GM18907 (cell line): Measurements from ENCODE around the gene FGD1.
"Not testable (repeated sequence)": the region's sequence is repeated elsewhere in the genome, so short reads cannot be mapped to it uniquely, and the experiment has no call there.

Experiments
- ATAC-seq: cut with Tn5 transposase; IDR thresholded peaks from one replicate; pipeline ENCODE4 v1.9.1; 2021; ENCODE audit warnings: mild to moderate bottlenecking, moderate library complexity; ENCODE audit not compliant: unreplicated experiment

FGD1 gene

DNA sequence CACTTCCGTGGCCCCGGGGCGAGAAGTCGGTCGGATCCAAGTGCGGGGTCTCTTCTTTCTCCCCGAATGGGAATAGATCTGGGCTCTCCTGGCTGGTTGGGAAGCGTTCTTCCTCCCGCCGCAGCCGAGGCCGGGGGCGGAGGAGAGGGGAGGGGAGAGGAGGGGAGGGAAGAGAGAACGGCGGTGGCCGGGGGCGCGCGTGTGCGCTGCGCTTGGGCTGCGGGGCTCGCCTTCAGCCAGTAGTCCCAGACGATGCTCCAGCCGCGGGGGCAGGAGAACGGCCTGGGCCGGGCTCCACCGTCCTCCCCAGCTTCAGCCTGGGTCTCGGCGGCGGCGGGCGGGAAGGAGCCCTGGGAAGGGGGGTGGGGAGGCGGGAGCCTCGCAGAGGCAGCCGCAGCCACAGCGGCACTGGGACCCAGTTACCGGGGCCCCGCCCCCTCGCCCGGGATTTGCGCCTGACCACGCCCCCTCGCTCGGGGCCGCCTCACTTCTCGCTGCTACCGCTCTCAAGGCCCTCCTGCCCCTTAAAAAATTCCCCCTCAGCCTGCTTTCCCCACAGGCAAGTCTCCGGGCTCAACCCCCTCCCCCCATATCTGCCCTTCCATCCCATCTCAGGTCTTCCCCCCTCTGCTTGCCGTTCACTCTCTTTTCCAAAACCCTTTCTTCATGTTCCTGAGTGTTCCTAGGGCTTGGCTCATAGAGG, at the start of gene FGD1:
TSS of gene FGD1 (minus strand) at position 421 of the 703 bp plus-strand sequence. CDS start 802 bp downstream, outside the sequence.
- ATAC-seq, result no peak

DNA sequence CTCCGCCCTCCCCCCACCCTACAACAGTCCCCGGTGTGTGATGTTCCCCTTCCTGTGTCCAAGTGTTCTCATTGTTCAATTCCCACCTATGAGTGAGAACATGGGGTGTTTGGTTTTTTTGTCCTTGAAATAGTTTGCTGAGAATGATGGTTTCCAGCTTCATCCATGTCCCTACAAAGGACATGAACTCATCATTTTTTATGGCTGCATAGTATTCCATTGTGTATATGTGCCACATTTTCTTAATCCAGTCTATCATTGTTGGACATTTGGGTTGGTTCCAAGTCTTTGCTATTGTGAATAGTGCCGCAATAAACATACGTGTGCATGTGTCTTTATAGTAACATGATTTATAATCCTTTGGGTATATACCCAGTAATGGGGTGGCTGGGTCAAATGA, 46.2 kb upstream of the FGD1 start:
- ATAC-seq, result not testable (repeated sequence)

- no peak for ATAC-seq
Observed at GRCh38 chrX:54540289-54540688, 44.3 kb upstream of the FGD1 start.

DNA sequence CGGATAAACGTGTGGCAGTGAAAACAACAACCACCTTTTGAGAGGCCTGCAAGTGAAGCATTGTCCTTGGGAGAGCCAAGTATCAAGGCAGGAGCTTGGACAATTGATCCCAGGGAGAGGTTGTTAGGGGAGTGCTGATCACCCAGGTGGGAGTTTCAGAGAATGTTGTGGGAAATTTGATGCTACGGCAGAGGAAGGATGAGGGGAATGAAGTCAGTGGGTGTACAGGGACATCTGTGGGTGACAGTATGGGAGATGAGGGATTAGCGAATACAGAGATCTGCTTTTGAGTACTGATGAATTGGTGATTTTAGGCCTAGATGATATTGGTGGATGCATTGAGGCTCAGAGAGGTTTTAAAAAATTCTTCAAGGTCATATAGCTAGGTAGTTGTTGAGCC, 38.2 kb upstream of the FGD1 start:
- ATAC-seq, result no peak

GRCh38 chrX:54530357-54530900, 34.4 kb upstream of the FGD1 start:
- peak; percentile 29 for ATAC-seq

- ATAC-seq, result peak; percentile 81
Observed at GRCh38 chrX:54529552-54530356, 33.7 kb upstream of the FGD1 start, which contains the start of gene GNL3L. Gene GNL3L, plus strand, starts transcription at chrX:54530219. Its CDS starts 2,348 bp downstream, at chrX:54532567.

DNA sequence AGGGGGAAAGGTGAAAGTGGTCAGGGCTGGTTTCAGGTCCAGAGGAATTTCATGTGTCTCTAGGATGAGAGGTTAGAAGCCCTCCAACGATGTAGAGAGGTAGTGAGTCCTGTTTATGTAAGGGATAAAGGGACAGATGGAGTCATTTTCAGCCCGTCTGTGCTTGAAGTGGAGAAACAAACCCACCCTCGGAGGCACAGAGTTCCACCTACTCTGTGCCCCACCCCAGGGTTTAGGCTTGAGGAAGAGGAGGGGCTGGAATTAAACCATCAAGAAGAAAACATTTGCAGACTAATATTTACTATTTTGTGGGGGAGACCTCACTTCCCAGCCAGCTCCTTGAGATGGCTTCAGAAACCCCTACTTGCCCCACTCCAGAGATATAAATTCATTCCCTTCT, 33.1 kb upstream of the FGD1 start:
- ATAC-seq, result no peak

DNA sequence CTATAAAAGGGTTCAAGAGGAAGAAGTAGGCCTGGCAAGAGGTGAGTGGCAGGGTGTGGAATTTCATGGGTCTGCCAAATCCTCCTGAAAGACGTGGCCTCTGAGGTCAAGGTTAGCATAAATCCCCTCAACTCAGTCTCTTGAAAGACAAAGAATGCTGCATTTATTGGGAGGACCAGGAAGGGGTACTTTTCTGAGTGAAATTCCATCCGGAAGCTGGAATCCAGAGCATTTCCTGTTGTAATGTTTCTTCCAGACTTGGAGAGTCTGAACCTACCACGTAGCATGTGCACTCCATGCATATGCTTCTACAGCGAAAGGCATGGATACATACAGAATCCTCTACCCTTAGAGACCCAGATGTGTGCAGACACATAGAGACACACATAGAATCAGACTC, 13.4 kb upstream of the FGD1 start:
- no peak for ATAC-seq

DNA sequence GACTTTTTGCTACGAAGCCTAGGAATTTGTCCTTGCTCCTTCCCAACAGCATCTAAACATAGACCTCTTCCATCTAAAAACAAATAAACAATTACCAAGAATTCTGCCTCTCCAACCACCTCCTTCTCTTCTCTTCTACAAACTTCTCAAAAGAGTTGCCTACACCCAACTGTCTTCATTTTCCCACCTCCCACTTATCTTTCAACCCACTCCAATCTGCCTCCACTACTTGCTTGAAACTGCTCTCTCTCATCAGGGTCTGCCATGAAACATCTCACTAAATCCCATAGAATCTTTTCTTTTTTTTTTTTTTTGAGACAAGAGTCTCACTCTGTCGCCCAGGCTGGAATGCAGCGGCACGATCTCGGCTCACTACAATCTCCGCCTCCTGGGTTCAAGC, 902 bp upstream of the FGD1 start:
- no peak for ATAC-seq

- no peak for ATAC-seq
Observed at GRCh38 chrX:54496517-54496852, 451 bp upstream of the FGD1 start.

DNA sequence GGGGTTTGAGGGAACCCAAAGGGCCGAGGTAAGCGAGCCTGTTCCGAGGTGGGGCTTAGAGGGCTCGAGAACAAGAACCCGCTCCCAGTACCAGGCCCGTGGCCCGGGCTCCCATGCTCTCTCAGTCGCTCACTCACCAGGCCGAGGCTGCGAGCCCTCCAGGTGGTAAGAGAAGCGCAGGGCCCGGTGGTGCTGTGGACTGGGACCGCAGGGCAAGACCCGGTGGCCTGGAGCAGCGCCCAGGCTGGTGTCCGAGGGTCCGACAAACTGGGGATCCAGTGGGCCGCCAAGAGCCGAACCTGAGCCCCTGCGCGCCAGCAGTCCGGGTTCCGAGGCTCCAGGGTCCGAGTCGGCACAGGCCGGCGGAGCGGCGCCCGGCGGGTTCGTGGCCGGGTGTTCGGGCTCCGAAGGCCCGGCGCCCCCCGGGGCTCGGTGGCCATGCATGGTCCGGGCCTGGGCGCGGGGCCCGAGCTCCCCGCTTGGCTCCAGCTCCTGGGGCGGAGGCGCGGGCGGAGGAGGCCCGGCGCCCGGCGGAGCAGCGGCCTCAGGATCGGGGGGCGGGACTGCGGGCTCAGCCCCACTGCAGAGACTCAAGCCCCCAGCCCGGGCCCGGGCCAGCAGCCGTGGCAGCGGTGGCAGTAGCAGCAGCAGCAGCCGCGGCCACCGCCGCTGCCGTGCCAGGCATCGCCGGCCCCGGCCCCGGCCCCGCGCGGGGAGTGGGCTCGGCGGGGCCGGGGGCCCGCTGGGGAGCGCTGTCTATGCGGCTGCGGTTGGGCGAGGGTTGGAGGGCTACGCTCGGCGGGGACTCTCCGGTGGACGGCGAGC, 833 bp downstream of the FGD1 start:
- no peak for ATAC-seq

- no peak for ATAC-seq
Observed at GRCh38 chrX:54494166-54494988, 1.7 kb downstream of the FGD1 start.

GRCh38 chrX:54492340-54492739, 3.7 kb downstream of the FGD1 start:
- ATAC-seq, result no peak

DNA sequence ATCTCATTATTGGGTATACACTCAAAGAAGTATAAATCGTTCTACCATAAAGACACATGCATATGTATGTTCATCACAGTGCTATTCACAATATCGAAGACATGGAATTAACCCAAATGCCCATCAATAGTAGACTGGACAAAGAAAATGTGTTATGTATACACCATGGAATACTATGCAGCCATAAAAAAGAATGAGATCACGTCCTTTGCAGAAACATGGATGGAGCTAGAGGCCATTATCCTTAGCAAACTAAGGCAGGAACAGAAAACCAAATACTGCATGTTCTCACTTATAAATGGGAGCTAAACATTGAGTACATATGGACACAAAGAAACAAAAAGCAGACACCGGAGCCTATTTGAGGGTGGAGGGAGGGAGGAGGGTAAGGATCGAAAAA, 6.2 kb downstream of the FGD1 start:
- ATAC-seq, result not testable (repeated sequence)

DNA sequence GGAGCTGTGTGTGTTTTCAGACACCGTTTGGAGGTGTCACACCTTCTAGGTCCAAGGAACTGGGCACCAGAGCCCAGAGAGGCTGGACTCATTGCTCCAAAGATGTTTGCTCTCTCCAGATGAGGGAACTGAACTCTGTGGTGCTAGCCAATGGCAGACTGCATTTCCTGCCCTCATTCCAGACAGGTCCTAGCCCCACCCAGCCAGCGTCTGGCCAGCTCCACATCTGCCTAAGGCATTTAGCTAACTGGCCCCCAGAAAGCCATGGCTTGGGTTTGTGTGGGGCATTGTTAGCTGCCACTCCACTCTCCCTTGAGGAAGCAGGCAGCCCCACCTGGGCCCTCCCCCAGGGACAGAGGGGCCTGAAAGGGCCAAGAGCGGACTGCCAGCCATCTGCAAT, 11.4 kb downstream of the FGD1 start:
- ATAC-seq, result no peak

GRCh38 chrX:54483946-54484345, 12.1 kb downstream of the FGD1 start:
- no peak for ATAC-seq

GRCh38 chrX:54482839-54483593, 13.0 kb downstream of the FGD1 start:
- ATAC-seq, result no peak

- no peak for ATAC-seq
Observed at GRCh38 chrX:54479136-54480111, 16.6 kb downstream of the FGD1 start.
